ENCODE data around the gene MCEMP1.

DNA sequence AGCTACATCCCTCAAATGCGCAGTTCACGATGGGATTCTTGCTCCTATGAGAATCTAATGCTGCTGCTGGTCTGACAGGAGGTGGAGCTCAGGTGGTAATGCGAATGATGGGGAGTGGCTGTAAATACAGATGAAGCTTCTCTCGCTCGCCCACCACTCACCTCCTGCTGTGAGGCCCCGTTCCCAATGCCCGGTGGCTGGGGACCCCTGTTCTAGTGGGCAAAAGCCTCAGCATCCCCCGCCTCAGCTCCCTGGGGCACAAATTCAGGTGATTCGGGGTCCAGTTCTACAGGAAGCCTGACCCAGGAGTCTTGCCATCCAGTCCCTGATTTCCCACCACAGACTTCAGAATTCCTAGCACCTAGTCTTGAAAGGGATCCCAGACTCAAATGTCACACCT is 4.4 kb upstream of the MCEMP1 start:
- TF ChIP-seq, protein P1, sequence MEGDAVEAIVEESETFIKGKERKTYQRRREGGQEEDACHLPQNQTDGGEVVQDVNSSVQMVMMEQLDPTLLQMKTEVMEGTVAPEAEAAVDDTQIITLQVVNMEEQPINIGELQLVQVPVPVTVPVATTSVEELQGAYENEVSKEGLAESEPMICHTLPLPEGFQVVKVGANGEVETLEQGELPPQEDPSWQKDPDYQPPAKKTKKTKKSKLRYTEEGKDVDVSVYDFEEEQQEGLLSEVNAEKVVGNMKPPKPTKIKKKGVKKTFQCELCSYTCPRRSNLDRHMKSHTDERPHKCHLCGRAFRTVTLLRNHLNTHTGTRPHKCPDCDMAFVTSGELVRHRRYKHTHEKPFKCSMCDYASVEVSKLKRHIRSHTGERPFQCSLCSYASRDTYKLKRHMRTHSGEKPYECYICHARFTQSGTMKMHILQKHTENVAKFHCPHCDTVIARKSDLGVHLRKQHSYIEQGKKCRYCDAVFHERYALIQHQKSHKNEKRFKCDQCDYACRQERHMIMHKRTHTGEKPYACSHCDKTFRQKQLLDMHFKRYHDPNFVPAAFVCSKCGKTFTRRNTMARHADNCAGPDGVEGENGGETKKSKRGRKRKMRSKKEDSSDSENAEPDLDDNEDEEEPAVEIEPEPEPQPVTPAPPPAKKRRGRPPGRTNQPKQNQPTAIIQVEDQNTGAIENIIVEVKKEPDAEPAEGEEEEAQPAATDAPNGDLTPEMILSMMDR (conservative IDR thresholded peaks at IDR 0.05; ENCODE audit: low read length), result no peak
- no peak for TF ChIP-seq EZH2phosphoT487 (IDR thresholded peaks at IDR 0.05; ENCODE audit: borderline replicate concordance, low read depth, low read length)
